H9 (cell line): ENCODE data around the gene TMEM254. TPM values are rescaled to one million over a fixed set of nuclear protein-coding genes. Genes with fewer than 3 reads are reported as not detected.

Experiments
- DNase-seq: peaks from one replicate; pipeline ENCODE4 v3.0.0-alpha.2; 2017
- H2AFZ ChIP-seq: one replicate; pipeline ENCODE4 v1.6.1; 2013; ENCODE audit warnings: mild to moderate bottlenecking, low read length, control low read depth, moderate library complexity
- H2AK5ac ChIP-seq: 2 replicates; pipeline ENCODE4 v1.6.1; 2013; ENCODE audit warnings: low read length, control low read depth, mixed read lengths; ENCODE audit not compliant: insufficient read length
- H2BK120ac ChIP-seq: one replicate; pipeline ENCODE4 v1.6.1; 2013; ENCODE audit warnings: low read depth, mild to moderate bottlenecking, low read length, control low read depth, inconsistent platforms; ENCODE audit not compliant: poor library complexity, severe bottlenecking
- H2BK12ac ChIP-seq: 2 replicates; pipeline ENCODE4 v1.6.1; 2013; ENCODE audit warnings: low read length, control low read depth, mixed read lengths, low read depth; ENCODE audit not compliant: insufficient read length
- H2BK15ac ChIP-seq: 2 replicates; pipeline ENCODE4 v1.6.1; 2013; ENCODE audit warnings: low read depth, low read length, control low read depth
- H2BK20ac ChIP-seq: one replicate; pipeline ENCODE4 v1.6.1; 2013; ENCODE audit warnings: low read depth, mild to moderate bottlenecking, low read length, control low read depth, inconsistent platforms; ENCODE audit not compliant: poor library complexity, severe bottlenecking
- H2BK5ac ChIP-seq: 2 replicates; pipeline ENCODE4 v1.6.1; 2013; ENCODE audit warnings: low read length, control low read depth, mixed read lengths; ENCODE audit not compliant: insufficient read length
- H3K14ac ChIP-seq: 2 replicates; pipeline ENCODE4 v1.6.1; 2013; ENCODE audit warnings: low read length, control low read depth; ENCODE audit not compliant: insufficient read depth
- H3K18ac ChIP-seq: 2 replicates; pipeline ENCODE4 v1.6.1; 2013; ENCODE audit warnings: low read depth, mild to moderate bottlenecking, mixed read lengths, low read length, control low read depth; ENCODE audit not compliant: insufficient read length
- H3K23ac ChIP-seq: 2 replicates; pipeline ENCODE4 v1.6.1; 2013; ENCODE audit warnings: low read length, control low read depth, mixed read lengths, low read depth; ENCODE audit not compliant: insufficient read length
- H3K23me2 ChIP-seq: 2 replicates; pipeline ENCODE4 v1.6.1; 2013; ENCODE audit warnings: low read depth, mild to moderate bottlenecking, mixed read lengths, low read length, control low read depth; ENCODE audit not compliant: insufficient read length, poor library complexity, severe bottlenecking
- H3K27ac ChIP-seq: 2 replicates; pipeline ENCODE4 v1.5.1; 2013; ENCODE audit warnings: low read length, control low read depth, mixed read lengths, low read depth; ENCODE audit not compliant: insufficient read length
- H3K27me3 ChIP-seq: 2 replicates; pipeline ENCODE4 v1.6.1; 2013; ENCODE audit warnings: low read length, control low read depth, inconsistent platforms; ENCODE audit not compliant: insufficient read depth
- H3K4ac ChIP-seq: 2 replicates; pipeline ENCODE4 v1.6.1; 2013; ENCODE audit warnings: low read depth, mild to moderate bottlenecking, control low read depth, inconsistent platforms, low read length, moderate library complexity
- H3K4me1 ChIP-seq: 2 replicates; pipeline ENCODE4 v1.6.1; 2013; ENCODE audit warnings: low read length, control low read depth, inconsistent platforms; ENCODE audit not compliant: insufficient read depth
- H3K4me2 ChIP-seq: 2 replicates; pipeline ENCODE4 v1.6.1; 2013; ENCODE audit warnings: low read length, control low read depth, mixed read lengths; ENCODE audit not compliant: insufficient read length, insufficient read depth
- H3K56ac ChIP-seq: 2 replicates; pipeline ENCODE4 v1.6.1; 2013; ENCODE audit warnings: low read depth, mild to moderate bottlenecking, mixed read lengths, low read length, control low read depth; ENCODE audit not compliant: insufficient read length
- H3K79me1 ChIP-seq: 2 replicates; pipeline ENCODE4 v1.6.1; 2013; ENCODE audit warnings: low read depth, mild to moderate bottlenecking, moderate library complexity, low read length, control low read depth, inconsistent platforms; ENCODE audit not compliant: insufficient read depth, poor library complexity, severe bottlenecking
- H3K79me2 ChIP-seq: 2 replicates; pipeline ENCODE4 v1.6.1; 2013; ENCODE audit warnings: low read length, control low read depth, inconsistent platforms; ENCODE audit not compliant: insufficient read depth
- H3K9ac ChIP-seq: 2 replicates; pipeline ENCODE4 v1.6.1; 2013; ENCODE audit warnings: low read length, control low read depth, mixed read lengths; ENCODE audit not compliant: insufficient read length; ENCODE audit errors: extremely low read depth
- H3K9me3 ChIP-seq: one replicate; pipeline ENCODE4 v1.6.1; 2013; ENCODE audit warnings: low read depth, low read length, inconsistent platforms; ENCODE audit not compliant: control insufficient read depth
- H3T11ph ChIP-seq: one replicate; pipeline ENCODE4 v1.6.1; 2013; ENCODE audit warnings: mild to moderate bottlenecking, low read length, control low read depth, inconsistent platforms
- H4K20me1 ChIP-seq: one replicate; pipeline ENCODE4 v1.6.1; 2013; ENCODE audit not compliant: control insufficient read depth, insufficient read length, insufficient read depth
- H4K5ac ChIP-seq: 2 replicates; pipeline ENCODE4 v1.6.1; 2013; ENCODE audit warnings: low read depth, mild to moderate bottlenecking, mixed read lengths, low read length, control low read depth; ENCODE audit not compliant: insufficient read length
- H4K8ac ChIP-seq: replicated peaks from 2 replicates; pipeline ENCODE4 v1.6.1; 2013; ENCODE audit warnings: low read length, control low read depth, mixed read lengths, low read depth; ENCODE audit not compliant: insufficient read length
- H4K91ac ChIP-seq: 2 replicates; pipeline ENCODE4 v1.6.1; 2013; ENCODE audit warnings: low read depth, mild to moderate bottlenecking, moderate library complexity, mixed read lengths, low read length, control low read depth; ENCODE audit not compliant: insufficient read length
- H3K27ac Mint-ChIP-seq, 3 experiments: 2 replicates in 2 of 3; 3 replicates in 1 of 3; pipeline ENCODE4 v1.8.0; 2020 to 2021; ENCODE audit warnings: mixed read lengths in 3 of 3, mild to moderate bottlenecking in 1 of 3, moderate library complexity in 1 of 3
- H3K27me3 Mint-ChIP-seq: 2 replicates; pipeline ENCODE4 v1.8.0; 2021; ENCODE audit warnings: low read depth, mild to moderate bottlenecking, moderate library complexity, mixed read lengths
- H3K36me3 Mint-ChIP-seq, 3 experiments: 2 replicates in 2 of 3; 3 replicates in 1 of 3; pipeline ENCODE4 v1.8.0; 2020 to 2021; ENCODE audit warnings: low read depth in 3 of 3, mixed read lengths in 3 of 3; ENCODE audit not compliant: insufficient read depth in 1 of 3
- H3K4me1 Mint-ChIP-seq, 2 experiments: 2 replicates each; pipeline ENCODE4 v1.8.0; 2020; ENCODE audit warnings: mixed read lengths in 2 of 2
- H3K4me3 Mint-ChIP-seq, 2 experiments: 2 replicates in 1 of 2; 3 replicates in 1 of 2; pipeline ENCODE4 v1.8.0; 2020 to 2021; ENCODE audit warnings: mild to moderate bottlenecking in 2 of 2, mixed read lengths in 2 of 2, moderate library complexity in 1 of 2
- H3K9me3 Mint-ChIP-seq, 2 experiments: 2 replicates in 1 of 2; 3 replicates in 1 of 2; pipeline ENCODE4 v1.8.0; 2020; ENCODE audit warnings: mild to moderate bottlenecking in 2 of 2, mixed read lengths in 2 of 2, moderate library complexity in 1 of 2
- CTCF ChIP-seq: fragments of 200-600 bp; sonication (generic); conservative IDR thresholded peaks from 3 replicates; pipeline ENCODE4 v1.8.0; 2021; ENCODE audit warnings: antibody characterized with exemption, mild to moderate bottlenecking
- whole genome bisulfite sequencing: extraction: QIAGEN DNeasy Blood & Tissue Kit; methylation state at CpG from one replicate; pipeline ENCODE4 v1.1.7; 2013; ENCODE audit warnings: missing lambda C conversion rate, low lambda C conversion rate, mixed read lengths; ENCODE audit not compliant: insufficient read length; ENCODE audit errors: extremely low coverage; 5-methylcytosine and 5-hydroxymethylcytosine counted together
- total RNA-seq: library from RNA; stranded (reverse); gene quantifications from 2 replicates; pipeline ENCODE4 v1.2.1, GENCODE V29; 2021

TMEM254 gene
- total RNA-seq, 1 experiment from 2014 or later: 20.3 TPM

- Histone ChIP-seq H2BK12ac (no peak overlapping the region), H2BK5ac (no peak overlapping the region), H3K18ac (no peak overlapping the region), H3K14ac (no peak overlapping the region), H3K23ac (no peak overlapping the region), H4K20me1 (no peaks in the 10 kb centered on the region), H2AFZ (no peak overlapping the region), H2AK5ac (no peak overlapping the region), H3K4ac (no peak overlapping the region), H4K91ac (no peak overlapping the region), H3K79me1 (no peaks in the 10 kb centered on the region), H3K4me1 (no peaks in the 10 kb centered on the region), H3K27ac (no peak overlapping the region), H3K9ac (no peak overlapping the region), H2BK20ac (no peak overlapping the region), H3K9me3 (no peaks in the 10 kb centered on the region), H4K5ac (no peak overlapping the region), H3K79me2 (no peaks in the 10 kb centered on the region), H4K8ac (no peak overlapping the region), H3K23me2 (no peaks in the 10 kb centered on the region), H2BK15ac (no peak overlapping the region), H2BK120ac (no peak overlapping the region), H3K27me3 (no peaks in the 10 kb centered on the region), H3T11ph (no peak overlapping the region), H3K4me2 (no peak overlapping the region), H3K56ac (no peak overlapping the region)
- Mint-ChIP-seq H3K27ac (no peak overlapping the region), H3K36me3 (no peaks in the 10 kb centered on the region; a peak in 1 of 7 replicates), H3K27me3 (no peaks in the 10 kb centered on the region), H3K4me3 (no peak overlapping the region), H3K9me3 (no peaks in the 10 kb centered on the region), H3K4me1 (peaks cover 4% of the 10 kb centered on the region in 2 experiments; a peak in 2 of 4 replicates)
- no peak for TF ChIP-seq CTCF
- no peak for DNase-seq
- WGBS: no CpG with 5 or more reads among the region's 4 CpGs
These were observed 21.3 kb upstream of the TMEM254 start for GRCh38 chr10:80057171-80057570.
